Stimulated activated CD4-positive, alpha-beta T cell treated with anti-CD3 and anti-CD28 coated beads, Interleukin-1b, Interleukin-23, amount 100 ng/mL, for 4 hours (primary cell): ENCODE data around the gene SLCO4A1.

Experiments used
- DNase-seq, 2 donors: peaks; one replicate each; pipeline ENCODE4 v3.0.0-alpha.2; 2020; ENCODE audit warnings: low read depth in 2 of 2

Gene SLCO4A1

DNA sequence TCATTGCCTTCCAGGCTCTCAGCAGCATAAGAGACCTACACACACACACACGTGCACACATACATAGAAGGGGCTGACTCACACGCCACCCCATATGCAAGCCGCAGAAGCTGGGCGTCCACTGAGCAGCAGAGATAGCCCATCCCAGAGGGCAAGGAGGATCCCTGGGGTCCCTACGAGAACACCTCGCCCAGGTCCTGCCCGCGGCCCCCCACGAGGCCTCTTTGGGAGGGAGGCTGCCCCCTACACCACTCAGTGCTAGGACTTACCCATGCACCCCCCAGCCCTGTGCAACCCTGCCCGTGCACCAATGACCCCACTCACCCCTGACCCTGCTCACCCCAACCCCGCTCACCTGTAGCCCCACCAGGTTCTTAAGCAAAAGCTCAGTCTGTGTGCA lies 45.8 kb downstream of the SLCO4A1 start:
- DNase-seq = no peak

DNA sequence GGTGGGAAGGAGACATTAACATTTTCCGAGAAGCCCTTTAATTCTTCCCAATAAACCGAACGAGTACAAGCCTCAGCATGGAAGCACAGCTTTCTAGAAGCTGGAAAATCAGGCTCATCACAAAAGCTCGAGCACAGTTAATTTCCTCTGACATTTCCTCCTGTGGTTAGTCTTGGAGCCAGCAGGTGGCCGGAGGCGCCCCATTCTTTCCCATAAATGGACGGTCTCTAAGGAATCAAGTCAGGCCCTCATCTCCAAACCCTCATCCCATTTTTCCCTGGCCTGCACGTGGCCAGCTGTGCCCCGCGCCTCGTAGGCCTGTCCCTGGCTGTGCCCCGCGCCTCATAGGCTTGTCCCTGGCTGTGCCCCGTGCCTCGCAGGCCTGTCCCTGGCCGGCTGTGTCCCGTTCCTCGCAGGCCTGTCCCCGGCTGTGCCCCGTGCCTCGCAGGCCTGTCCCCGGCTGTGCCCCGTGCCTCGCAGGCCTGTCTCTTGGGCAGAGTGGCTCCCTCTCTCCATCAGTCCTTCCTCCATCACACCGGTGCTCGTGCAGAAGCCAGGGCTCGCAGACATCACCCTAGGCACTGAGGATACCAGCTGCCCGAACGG lies 46.7 kb downstream of the SLCO4A1 start:
- no peak for DNase-seq

DNA sequence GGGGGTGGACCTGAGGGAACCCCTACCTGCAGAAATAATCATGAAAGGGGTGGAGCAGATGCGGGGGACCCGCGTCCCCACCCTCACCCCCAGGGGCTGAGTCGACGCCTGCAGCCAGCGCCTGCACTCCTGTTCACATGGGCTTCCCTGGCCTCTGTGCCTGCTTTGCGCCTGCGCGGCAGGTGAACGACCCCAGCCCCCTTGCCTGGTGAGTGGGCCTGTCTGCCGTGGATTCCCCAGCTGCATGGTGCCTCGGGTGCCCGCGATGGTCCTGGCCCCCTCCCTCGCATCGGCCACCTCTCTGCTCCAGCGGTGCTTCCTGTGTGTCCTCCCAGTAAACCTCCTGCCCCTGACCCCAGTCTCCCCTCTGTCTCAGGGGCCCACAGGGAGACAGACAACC lies 47.6 kb downstream of the SLCO4A1 start:
- no peak for DNase-seq

DNA sequence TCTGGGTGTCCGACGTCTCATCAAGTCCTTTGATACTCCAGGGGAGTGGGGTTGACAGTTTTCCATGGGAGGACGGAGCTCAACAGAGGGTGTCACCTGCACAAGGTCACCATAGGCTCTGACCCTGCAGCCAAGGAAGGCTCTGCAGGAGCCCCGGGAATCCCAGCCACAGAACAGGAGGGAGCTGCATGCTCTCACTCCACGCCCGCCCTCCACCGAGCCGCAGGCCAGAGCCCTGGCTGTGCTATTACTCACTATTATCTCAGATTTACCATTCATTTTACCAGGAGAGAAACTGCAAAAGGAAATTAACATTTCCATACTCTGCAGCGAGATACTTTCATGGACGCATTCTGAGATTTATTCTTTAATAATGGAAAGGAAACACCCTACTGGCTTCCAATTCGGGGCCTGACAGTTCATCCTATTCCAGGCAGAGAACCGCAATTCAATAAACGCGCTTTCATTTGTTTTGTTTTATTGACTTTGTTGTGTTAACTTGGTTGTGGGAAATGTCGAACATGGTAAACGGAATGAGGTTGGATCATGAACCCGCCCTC lies 48.0 kb downstream of the SLCO4A1 start:
- no peak for DNase-seq

DNA sequence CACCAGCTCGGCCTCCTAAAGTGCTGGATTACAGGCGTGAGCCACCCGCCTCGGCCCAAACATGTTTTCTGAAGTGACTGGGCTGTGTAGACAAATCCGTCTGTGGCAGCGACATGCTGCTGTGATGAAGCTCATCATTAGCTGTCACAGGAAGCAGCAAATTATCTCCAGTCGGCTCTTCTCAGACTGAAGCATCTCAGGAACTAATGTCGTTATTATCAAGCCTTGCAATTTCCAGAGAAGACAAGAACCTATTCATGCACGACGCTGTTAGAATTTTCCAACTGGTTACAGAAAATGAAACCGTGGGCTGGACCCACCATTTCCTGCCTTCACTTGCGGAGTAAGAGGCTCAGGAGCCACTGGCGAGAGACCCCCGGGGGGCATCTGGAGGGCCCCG lies 49.2 kb downstream of the SLCO4A1 start:
- no peak for DNase-seq

DNA sequence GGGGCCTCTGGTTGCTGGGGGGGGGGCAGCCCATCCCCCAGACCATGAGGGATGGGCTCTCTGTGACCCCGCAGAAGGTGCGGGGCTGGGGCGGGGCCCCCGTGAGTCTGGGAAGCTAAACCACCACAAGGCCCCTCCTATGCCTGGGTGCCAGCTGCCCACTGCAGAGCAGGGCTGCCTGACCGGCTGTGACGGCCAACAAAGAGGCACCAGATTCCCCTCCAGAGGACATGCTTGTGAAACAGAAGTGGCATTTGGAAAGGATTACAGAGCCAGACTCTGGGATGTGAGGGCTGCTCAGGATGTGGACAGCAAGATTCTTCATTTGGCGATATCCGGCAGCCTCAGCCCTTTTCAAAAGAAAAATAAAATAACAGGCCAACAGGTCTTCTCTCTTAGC lies 49.9 kb downstream of the SLCO4A1 start:
- no peak for DNase-seq

DNA sequence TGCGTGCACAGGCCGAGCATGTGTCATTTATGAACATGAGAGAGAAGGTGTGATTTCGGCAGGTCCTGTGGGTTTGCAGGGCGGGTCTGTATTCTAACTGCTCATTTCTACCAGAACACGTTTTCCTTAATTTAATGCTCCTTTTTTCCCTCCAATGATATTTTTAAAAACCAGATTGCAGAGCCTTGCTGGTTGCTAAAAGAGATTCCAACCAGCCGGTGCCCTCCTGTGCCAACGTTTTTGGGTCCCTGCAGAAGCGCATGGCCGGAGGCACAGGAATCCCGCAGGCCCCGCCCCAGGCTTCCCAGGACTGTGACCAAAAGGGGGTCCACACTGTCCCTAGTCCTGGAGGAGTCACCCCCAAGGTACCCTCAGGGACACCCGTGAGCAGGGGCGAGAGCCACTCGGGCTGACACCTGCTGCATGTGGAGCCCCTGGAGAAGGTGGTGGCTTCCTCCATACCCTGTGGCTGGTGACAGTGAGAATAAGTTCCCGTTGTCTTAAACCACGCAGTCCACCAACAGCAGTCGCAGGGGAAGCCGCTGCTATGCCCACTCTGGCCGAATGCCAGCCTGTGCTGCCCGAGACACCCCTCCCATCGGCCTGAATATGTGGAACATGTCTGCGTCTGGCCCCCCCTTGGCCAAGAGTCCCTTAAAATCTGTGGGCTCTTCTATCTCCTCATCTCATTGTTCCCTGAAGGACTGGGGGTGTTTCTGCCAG lies 50.7 kb downstream of the SLCO4A1 start:
- no peak for DNase-seq

DNA sequence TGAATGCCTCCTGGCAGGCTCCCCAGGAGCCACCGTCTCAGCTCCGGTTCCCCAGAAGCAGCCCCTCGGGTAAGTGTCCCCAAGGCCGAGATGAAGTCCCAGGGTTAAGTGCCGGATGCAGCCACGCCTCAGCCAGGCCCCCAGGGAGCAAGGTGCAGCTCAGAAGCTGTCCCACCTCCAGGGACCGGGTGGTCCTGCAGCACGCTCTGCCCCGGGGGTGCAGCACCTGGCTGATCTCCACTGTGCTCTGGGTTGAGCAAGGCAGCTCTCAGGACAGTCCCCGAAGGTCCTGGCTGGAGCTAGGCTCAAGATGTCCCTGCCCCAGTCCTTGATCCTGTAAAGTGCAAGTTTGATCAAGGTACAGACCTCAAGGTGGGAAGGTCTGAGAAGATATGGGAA lies 51.2 kb downstream of the SLCO4A1 start:
- DNase-seq = no peak

DNA sequence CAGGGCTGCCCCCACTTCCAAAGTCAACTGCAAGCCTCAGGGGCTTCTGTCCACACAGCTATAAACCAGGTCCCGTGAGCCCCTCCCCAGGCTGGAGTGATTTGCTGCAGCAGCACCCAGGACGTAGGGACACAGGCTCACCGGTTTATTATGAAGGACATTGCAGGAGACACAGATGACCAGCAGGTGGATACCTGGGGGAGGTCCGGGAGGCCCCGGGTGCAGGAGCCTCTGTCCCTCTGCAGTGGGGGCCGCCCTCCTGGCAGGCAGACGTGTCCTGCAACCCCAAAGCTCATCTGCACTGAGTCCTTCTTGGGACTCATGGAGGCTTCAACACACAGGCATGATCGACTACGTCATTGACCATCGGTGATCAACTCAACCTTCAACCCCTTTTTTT lies 51.8 kb downstream of the SLCO4A1 start:
- DNase-seq = no peak

DNA sequence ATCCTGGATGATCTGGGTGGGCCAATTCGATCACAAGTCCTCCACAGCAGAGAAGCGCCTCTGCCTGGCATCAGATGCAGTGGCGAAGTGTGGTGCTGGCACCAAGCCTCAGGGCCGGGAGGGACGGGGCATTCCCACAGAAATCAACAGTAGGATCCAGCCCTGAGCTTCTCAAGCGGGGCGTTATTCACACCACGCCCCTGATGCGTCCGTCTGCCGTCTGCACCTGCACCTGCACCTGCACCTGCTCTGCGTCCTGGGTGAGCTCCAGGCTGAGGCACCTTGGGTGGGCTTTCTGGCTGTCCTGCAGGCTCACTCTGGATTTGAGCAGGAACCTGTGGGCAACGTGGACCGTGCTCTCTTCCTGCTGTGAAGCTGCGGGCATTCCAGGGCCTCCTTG lies 52.6 kb downstream of the SLCO4A1 start:
- no peak for DNase-seq

DNA sequence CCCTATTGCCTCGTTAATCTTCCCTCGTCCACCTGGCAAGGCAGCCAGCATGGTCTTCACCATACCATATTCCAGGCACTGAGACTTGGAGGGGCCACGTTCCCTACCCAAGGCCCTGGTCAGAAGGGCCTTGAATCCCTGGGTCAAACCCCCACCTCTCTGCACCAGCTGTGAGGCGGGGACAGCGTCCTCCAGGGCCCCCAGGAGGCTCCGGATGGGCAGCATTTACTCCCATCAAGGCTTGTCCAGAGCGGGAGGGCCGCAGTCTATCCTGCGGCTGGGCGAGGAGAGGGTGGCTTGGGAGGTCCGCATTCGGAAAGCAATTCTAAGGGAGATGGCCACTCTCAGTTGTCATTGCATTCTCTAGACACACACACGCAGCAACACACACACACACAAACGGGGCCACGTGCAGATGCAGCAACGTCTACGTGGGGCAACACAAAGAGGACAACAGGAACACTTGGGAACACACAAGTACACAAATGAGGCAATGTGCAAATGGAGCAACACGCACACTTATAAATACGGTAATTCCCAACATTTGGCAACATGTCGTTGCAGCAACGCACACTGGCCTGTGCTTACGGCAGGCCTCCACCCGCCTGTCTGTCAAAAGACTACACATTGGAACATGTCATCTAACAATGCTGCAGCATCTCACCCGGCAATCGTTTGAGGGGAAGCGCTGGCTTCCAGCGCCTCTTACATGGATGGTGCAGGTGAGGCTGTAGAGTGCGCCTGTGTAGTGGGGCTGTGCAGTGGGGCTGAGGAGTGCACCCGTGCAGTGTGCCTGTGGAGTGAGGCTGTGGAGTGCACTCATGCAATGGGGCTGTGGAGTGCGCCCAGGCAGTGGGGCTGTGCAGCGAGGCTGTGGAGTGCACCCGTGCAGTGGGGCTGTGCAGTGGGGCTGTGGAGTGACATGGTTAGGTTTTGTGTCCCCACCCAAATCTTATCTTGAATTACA lies 53.4 kb downstream of the SLCO4A1 start:
- DNase-seq = no peak

DNA sequence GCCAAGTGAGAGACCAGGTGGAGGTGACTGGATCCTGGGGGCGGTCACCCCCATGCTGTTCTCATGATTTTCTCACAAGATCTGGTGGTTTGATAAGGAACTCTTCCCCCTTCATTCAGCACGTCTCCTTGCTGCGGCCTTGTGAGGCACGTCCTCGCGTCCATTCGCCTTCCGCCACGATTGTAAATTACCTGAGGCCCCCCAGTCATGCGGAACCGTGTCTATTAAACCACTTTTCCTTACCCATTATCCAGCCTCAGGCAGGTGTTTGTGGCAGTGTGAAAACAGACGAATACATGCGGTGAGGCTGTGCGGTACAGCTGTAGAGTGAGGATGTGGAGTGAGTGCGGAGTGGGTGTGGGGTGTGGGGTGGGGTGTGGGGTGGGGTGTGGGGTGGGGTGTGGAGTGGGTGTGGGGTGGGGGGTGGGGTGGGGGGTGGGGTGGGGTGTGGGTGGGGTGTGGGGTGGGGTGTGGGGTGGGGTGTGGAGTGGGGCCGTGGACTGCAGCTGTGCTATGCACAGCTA lies 54.2 kb downstream of the SLCO4A1 start:
- no peak for DNase-seq

DNA sequence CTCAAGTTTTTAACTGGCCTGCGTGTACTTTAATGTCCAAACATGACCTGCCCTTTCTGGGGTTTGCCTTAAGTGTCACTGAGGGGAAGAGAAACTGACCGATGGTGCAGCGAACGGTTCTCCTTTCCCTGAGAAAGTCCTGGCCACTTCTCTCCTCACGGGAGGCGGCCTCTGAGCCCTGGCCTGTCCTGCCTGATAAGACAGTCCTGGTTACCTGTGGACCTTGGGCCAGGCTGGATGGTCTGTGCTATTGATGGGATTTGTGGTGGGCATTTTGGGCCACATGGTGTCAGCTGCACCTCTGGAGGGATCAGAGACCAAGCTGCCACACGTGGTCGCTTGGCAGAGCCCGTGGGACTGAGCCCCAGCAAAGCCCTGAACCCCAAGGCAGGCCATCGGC lies 54.7 kb downstream of the SLCO4A1 start:
- no peak for DNase-seq

DNA sequence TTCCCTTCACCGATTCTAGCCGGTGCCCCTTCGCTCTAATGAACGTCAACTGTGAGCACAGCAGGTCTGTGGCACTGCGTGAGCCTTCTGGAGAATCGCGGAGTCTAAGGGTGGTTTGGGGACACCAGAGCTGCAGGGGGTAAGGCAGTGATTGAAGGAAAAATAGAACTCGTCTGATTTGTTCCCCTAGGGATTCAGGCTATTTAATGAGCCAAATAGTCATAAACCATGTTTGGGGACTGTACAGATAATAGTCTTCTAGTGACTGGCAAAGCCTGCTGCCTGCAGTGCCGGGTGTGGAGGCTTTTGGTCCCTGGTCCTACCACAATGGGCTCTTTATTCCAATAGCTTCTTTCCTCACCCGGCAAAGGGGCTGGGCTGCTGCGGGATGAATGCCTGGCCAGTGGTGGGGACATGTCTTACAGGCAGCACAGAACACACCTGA lies 55.2 kb downstream of the SLCO4A1 start:
- no peak for DNase-seq

DNA sequence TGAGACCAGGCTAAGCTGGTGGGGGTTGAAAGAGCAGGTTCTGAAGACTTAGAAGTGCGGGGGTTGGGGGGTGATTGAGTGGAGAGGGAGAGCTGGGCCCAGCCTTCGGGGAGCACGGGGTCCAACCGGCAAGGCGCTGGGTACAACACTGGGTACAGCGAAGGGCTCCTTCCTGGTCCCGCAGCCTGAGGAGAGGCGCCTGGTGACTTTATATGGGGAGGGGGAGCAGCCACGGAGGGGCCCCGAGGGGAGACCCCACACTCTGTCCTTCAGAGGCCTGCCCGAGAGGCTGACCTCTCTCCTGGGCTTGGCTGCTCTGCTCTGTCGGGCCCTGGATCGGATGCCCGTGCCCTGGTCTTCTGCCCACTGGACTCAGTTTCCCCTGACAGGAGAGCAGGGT lies 55.9 kb downstream of the SLCO4A1 start:
- no peak for DNase-seq

DNA sequence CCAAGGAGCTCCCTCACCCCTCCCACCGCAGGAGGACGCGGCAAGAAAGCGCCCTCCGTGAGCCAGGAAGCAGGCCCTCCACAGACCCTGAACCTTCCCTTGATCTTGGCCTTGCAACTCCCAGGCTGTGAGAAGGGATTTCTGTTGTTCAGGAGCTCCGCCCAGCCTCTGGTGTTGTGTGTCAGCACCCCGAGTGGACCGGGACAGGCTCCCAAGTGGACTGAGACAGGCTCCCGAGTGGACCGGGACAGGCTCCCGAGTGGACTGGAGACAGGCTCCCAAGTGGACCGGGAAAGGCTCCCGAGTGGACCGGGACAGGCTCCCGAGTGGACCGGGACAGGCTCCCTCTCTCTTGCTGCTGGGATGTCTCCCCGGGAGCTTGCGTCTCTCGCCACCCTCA lies 57.0 kb downstream of the SLCO4A1 start:
- DNase-seq = no peak

DNA sequence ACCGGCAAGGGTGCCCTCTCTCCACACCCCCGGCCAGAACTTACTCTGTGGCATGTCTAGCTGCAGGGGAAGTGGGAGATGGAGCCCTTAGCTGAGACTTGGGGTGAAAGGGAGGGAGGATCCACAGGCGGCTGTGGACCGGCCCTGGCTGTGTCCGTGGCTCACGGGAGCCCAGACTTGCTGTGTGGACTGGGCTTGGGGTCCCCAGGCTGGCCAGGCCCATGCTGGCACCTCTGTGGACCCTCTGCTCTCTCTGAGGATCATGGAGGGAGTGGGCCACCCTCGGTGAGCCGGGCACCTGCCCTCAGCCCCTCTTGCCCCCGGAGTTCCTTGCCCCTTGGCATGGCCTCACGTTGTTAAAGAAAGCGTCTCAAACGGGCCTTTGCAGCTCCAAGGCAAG lies 57.4 kb downstream of the SLCO4A1 start:
- no peak for DNase-seq

DNA sequence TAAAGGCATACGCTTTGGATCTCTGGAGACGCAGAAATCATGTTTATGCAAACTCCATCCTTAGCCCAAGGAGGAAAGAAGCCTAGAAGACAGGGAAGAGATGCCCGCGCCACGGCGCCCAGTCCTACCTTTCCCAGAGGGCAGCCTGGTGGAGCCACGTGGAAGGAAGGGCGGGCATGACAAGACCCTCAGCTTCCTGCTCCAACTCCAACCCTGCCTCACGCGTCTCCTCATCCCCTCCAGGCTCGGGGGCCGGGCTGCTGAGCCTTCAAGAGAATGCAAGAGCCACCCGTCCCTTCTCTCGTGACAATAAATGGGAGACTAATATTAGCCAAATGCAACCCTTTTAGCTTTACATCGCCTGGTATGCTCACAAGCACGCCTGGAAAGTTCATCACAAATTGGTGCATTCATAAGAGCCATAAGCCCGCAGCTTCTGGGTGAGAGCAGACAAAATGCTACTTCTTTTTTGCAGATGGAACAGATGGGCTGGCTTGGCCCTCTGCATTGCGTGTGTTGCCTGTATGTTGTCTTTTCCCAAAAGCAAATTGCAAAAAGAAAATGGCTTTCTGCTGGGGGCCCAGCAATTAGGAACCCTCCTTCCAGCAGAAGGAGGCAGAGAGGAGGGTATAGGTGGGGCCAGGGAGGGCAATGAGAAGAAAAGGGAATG lies 58.1 kb downstream of the SLCO4A1 start:
- DNase-seq = no peak

DNA sequence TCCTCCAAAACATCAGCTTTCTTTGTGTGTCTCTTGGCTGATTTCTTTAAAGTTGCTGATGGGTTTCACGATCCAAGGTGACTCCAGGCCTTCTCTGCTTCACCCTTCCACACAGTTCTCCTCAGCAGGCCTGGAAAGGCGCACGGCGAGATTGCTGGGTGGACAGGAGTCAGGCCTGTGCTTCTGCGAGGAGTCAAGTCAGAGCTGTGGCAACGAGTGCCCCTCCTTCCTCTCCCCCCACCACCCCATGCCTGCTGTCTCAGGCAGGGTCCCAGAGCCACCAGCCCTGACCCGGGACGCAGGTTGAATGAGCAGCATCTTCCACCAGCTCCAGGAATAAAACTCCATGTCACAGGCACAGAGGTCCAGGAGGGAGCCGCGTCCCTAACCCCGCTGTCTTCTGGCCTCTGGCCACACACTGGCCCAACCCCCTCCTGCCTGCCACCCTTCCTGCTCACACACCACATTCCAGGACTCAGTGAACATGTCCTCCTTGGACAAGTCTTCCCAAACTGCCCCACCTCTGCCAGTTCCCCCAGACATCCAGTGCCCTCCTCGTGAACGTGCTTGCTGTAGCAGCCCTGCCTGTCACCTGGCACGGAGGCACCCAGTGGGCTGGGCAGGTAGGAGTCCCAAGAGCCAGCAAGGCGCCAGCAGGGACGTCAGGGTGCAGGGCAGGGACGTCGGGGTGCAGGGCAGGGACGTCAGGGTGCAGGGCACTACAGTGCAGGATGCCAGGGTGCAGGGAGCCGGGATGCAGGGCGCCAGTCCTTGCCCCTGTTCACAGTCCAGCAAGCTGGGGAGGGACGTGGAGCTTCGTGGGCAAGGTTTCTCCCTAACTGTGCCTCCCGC lies 59.1 kb downstream of the SLCO4A1 start:
- DNase-seq = no peak

DNA sequence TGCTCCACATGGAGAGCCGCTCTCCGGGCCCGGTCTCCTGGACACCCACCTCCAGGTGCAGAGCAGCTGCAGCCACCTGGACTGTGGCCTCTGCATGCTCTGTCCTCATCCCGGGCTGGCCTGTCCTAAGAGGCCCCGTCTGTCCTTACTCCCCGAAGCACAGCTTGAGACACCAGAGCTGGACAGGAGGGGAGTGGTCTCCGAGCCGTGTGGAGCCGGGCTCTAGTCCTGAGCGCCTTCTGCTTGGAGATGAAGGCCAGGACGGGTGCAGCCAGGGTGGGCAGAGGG lies 59.7 kb downstream of the SLCO4A1 start:
- no peak for DNase-seq
